Measurements from ENCODE around the gene SIGLEC5. TPM values are rescaled to one million over a fixed set of nuclear protein-coding genes. Genes with fewer than 3 reads are reported as not detected.

Gene SIGLEC5
- total and polyA plus RNA-seq, 4 donors, result 1.6 to 2.2 TPM; not detected in 2

DNA sequence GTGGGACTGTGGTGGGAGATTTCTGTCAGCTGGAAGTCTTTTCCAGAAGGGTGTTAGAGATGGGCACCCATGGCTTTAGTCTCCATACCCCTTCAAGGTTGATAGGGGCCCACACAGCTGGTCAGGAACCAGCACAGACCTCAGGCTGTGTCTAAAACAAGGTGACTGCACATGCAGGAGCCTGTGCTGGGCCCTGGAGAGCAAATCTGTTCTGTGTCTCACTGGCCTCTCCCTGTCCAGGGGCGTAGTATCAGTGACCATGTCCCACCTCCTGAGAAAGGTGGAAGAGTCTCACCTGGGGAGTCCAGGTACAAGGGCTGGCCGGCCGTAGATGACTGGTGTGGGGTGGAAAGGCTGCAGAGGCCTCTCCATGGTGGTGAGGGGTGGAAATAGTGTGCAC, 39.8 kb downstream of the SIGLEC5 start:
- DNase-seq (no peak), ATAC-seq (ENCODE audit: insufficient read depth, low FRiP score) (no peak)
- TF ChIP-seq CTCF (IDR thresholded peaks at IDR 0.05; ENCODE audit: control extremely low read depth, extremely low read depth), result no peak
- H3K9me3 ChIP-seq (ENCODE audit: control insufficient read depth in 4 of 4, insufficient read depth in 3 of 4, low read length in 3 of 4), result peaks cover 6 to 21% (median 10%) of the 10 kb centered on the region in 4 donors
- WGBS, 2 donors, result 88 to 93% methylated on average over 3 of the region's 3 CpGs
- peaks cover 0 to 14% (median 3%) of the 10 kb centered on the region in 5 donors for H3K4me1 ChIP-seq (ENCODE audit: control insufficient read depth in 5 of 5, insufficient read depth in 5 of 5, low read length in 5 of 5)
- no peak overlapping the region for H3K9ac ChIP-seq (ENCODE audit: insufficient read depth in 1 of 2, low read length in 2 of 2)
- H3K27ac ChIP-seq (ENCODE audit: low read depth in 1 of 2, low read length in 1 of 2), result no peak overlapping the region
- H3K27me3 ChIP-seq (ENCODE audit: control insufficient read depth in 3 of 3, insufficient read depth in 3 of 3, low read length in 2 of 3), result no peaks in the 10 kb centered on the region
- peaks cover 9 to 25% (median 21%) of the 10 kb centered on the region in 4 donors for H3K36me3 ChIP-seq (ENCODE audit: control insufficient read depth in 4 of 4, insufficient read depth in 4 of 4, low read length in 4 of 4)
- no peak overlapping the region for H3K4me3 ChIP-seq

DNA sequence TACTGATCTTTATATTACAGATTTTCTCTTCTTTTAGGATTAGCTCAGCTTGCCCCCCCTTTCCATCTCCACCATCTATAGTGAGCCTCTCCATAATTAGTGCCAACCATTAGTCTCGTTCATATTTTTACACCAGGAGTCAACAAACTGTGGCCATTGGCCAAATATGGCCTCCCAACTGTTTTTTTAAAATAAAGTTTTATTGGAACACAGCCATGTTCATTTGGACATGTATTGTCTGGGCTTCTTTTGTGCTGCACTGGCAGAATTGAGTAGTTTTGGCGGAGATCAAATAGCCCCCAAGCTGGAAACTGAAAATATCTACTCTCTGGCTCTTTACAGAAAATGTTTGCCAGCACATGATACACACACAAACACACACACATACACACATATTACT, 40.7 kb downstream of the SIGLEC5 start:
- Histone ChIP-seq H3K9ac (ENCODE audit: insufficient read depth in 1 of 2, low read length in 2 of 2) (no peak overlapping the region), H3K36me3 (ENCODE audit: control insufficient read depth in 4 of 4, insufficient read depth in 4 of 4, low read length in 4 of 4) (peaks cover 9 to 33% (median 25%) of the 10 kb centered on the region in 4 donors), H3K27ac (ENCODE audit: low read depth in 1 of 2, low read length in 1 of 2) (no peak overlapping the region), H3K4me3 (no peak overlapping the region), H3K27me3 (ENCODE audit: control insufficient read depth in 3 of 3, insufficient read depth in 3 of 3, low read length in 2 of 3) (no peaks in the 10 kb centered on the region), H3K9me3 (ENCODE audit: control insufficient read depth in 4 of 4, insufficient read depth in 3 of 4, low read length in 3 of 4) (peaks cover 6 to 21% (median 11%) of the 10 kb centered on the region in 4 donors), H3K4me1 (ENCODE audit: control insufficient read depth in 5 of 5, insufficient read depth in 5 of 5, low read length in 5 of 5) (peaks cover 0 to 8% (median 3%) of the 10 kb centered on the region in 5 donors)
- ATAC-seq (ENCODE audit: insufficient read depth, low FRiP score) (no peak), DNase-seq (no peak)
- WGBS, 2 donors, result 97 to 99% methylated on average over 2 of the region's 2 CpGs
- no peak for TF ChIP-seq CTCF (IDR thresholded peaks at IDR 0.05; ENCODE audit: control extremely low read depth, extremely low read depth)

GRCh38 chr19:51587264-51588191, 42.7 kb downstream of the SIGLEC5 start:
- no peaks in the 10 kb centered on the region for H3K27me3 ChIP-seq (ENCODE audit: control insufficient read depth in 3 of 3, insufficient read depth in 3 of 3, low read length in 2 of 3)

More at GRCh38 chr19:51587264-51588191, 42.7 kb downstream of the SIGLEC5 start:
- ATAC-seq (ENCODE audit: insufficient read depth, low FRiP score), result no peak
- Histone ChIP-seq H3K4me1 (ENCODE audit: control insufficient read depth in 5 of 5, insufficient read depth in 5 of 5, low read length in 5 of 5) (no peaks in the 10 kb centered on the region), H3K9ac (ENCODE audit: insufficient read depth in 1 of 2, low read length in 2 of 2) (no peak overlapping the region), H3K4me3 (no peak overlapping the region), H3K36me3 (ENCODE audit: control insufficient read depth in 4 of 4, insufficient read depth in 4 of 4, low read length in 4 of 4) (peaks cover 9 to 46% (median 38%) of the 10 kb centered on the region in 4 donors), H3K27ac (ENCODE audit: low read depth in 1 of 2, low read length in 1 of 2) (no peak overlapping the region), H3K9me3 (ENCODE audit: control insufficient read depth in 4 of 4, insufficient read depth in 3 of 4, low read length in 3 of 4) (peaks cover 6 to 21% (median 11%) of the 10 kb centered on the region in 4 donors)
- no peak for TF ChIP-seq CTCF (IDR thresholded peaks at IDR 0.05; ENCODE audit: control extremely low read depth, extremely low read depth)
- DNase-seq, result no peak
- 98 to 99% methylated on average over 9 of the region's 9 CpGs for WGBS, 2 donors
